Liver (tissue), 3 donors: ENCODE results near the gene COL7A1.

ENCODE experiments used
- CTCF ChIP-seq: fragments of 150-350 bp; IDR thresholded peaks from 2 replicates; pipeline ENCODE4 v1.5.1; 2017; ENCODE audit warnings: improper control_type of control experiment, low read depth, low read length; ENCODE audit not compliant: missing input control
- EGR1 ChIP-seq, 2 donors: IDR thresholded peaks; 2 replicates each; pipeline ENCODE4 v1.6.1; 2016 to 2018; ENCODE audit warnings: antibody characterized with exemption in 2 of 2, low read depth in 2 of 2
- GABPA ChIP-seq, 2 donors: IDR thresholded peaks in 1 of 2; conservative IDR thresholded peaks in 1 of 2; 2 replicates each; pipeline ENCODE4 v1.6.1; 2016; ENCODE audit warnings: antibody characterized with exemption in 2 of 2, mild to moderate bottlenecking in 1 of 2, moderate library complexity in 1 of 2
- RAD21 ChIP-seq, 2 donors: IDR thresholded peaks; 2 replicates each; pipeline ENCODE4 v1.6.1; 2016; ENCODE audit warnings: antibody characterized with exemption in 2 of 2, mild to moderate bottlenecking in 2 of 2
- SP1 ChIP-seq: IDR thresholded peaks from 2 replicates; pipeline ENCODE4 v1.6.1; 2018; ENCODE audit warnings: antibody characterized with exemption, mild to moderate bottlenecking
- ZBTB33 ChIP-seq: IDR thresholded peaks from 2 replicates; pipeline ENCODE4 v1.6.1; 2016; ENCODE audit warnings: antibody characterized with exemption
- donor health status: healthy.
- donor health status: healthy.

GRCh38 chr3:48600711-48601621, 5.8 kb upstream of the COL7A1 start:
- TF ChIP-seq CTCF (no peak), EGR1 (IDR thresholded peaks at IDR 0.05; ENCODE audit: low read depth in 2 of 2) (no peak), GABPA (IDR thresholded peaks at IDR 0.05 in 1 of 2, conservative IDR thresholded peaks at IDR 0.05 in 1 of 2) (no peak), ZBTB33 (no peak), RAD21 (IDR thresholded peaks at IDR 0.05) (no peak), SP1 (no peak)
